Vagina (tissue), 2 donors: Measurements from ENCODE around the gene NRARP. TPM values are rescaled to one million over a fixed set of nuclear protein-coding genes. Genes with fewer than 3 reads are reported as not detected.
A peak's percentile ranks its signal among the peaks of the same experiment; 100 is the strongest.

Experiments used
- DNase-seq, 2 donors: peaks; one replicate each; pipeline ENCODE4 v3.0.0-alpha.2; 2017; ENCODE audit errors: extremely low spot score in 2 of 2
- H3K27ac ChIP-seq: fragments of 200-600 bp; sonication (generic); one replicate; pipeline ENCODE4 v1.5.1; 2019
- H3K27me3 ChIP-seq: fragments of 200-600 bp; sonication (generic); one replicate; pipeline ENCODE4 v1.5.1; 2019
- H3K36me3 ChIP-seq, 2 donors: fragments of 200-600 bp; sonication (generic); one replicate each; pipeline ENCODE4 v1.5.1; 2017 to 2019
- H3K4me1 ChIP-seq: fragments of 200-600 bp; sonication (generic); one replicate; pipeline ENCODE4 v1.5.1; 2019
- H3K4me3 ChIP-seq, 2 donors: fragments of 200-600 bp; sonication (generic); 1 replicate in 1 of 2; 2 replicates in 1 of 2; pipeline ENCODE4 v1.5.1; 2016 to 2019
- H3K9me3 ChIP-seq: fragments of 200-600 bp; sonication (generic); one replicate; pipeline ENCODE4 v1.5.1; 2019
- POLR2A ChIP-seq, 2 donors: fragments of 450-650 bp; IDR thresholded peaks; one replicate each; pipeline ENCODE4 v1.6.1; 2017; ENCODE audit warnings: antibody characterized with exemption in 2 of 2, mild to moderate bottlenecking in 2 of 2, moderate library complexity in 2 of 2
- POLR2AphosphoS5 ChIP-seq, 2 donors: sonication (generic); formaldehyde crosslinking; IDR thresholded peaks; one replicate each; pipeline ENCODE4 v1.9.0; 2017; ENCODE audit warnings: antibody characterized with exemption in 2 of 2, mild to moderate bottlenecking in 2 of 2, low read depth in 1 of 2; ENCODE audit not compliant: insufficient read depth in 1 of 2
- intact Hi-C: fragments of 100-400 bp; cut with DNase I; formaldehyde crosslinking; loops from one replicate; pipeline ENCODE4 v1.15.1; 2023
- total RNA-seq: library from RNA; depleted of rRNA; stranded (reverse); fragments of >200 nt; gene quantifications from one replicate; pipeline ENCODE4 v1.2.3, GENCODE V29; 2016
- TF ChIP-seq, protein P1 (sequence below), 3 experiments: fragments of 450-650 bp in 2 of 3; fragments of 200-600 bp in 1 of 3; sonication (generic) in 1 of 3; IDR thresholded peaks; one replicate each; pipeline ENCODE4 v1.5.1; 2017 to 2019; ENCODE audit warnings: antibody characterized with exemption in 3 of 3, mild to moderate bottlenecking in 2 of 3, moderate library complexity in 2 of 3

NRARP gene
- total RNA-seq, 1 donor from 2014 or later, result 29.5 TPM

DNA sequence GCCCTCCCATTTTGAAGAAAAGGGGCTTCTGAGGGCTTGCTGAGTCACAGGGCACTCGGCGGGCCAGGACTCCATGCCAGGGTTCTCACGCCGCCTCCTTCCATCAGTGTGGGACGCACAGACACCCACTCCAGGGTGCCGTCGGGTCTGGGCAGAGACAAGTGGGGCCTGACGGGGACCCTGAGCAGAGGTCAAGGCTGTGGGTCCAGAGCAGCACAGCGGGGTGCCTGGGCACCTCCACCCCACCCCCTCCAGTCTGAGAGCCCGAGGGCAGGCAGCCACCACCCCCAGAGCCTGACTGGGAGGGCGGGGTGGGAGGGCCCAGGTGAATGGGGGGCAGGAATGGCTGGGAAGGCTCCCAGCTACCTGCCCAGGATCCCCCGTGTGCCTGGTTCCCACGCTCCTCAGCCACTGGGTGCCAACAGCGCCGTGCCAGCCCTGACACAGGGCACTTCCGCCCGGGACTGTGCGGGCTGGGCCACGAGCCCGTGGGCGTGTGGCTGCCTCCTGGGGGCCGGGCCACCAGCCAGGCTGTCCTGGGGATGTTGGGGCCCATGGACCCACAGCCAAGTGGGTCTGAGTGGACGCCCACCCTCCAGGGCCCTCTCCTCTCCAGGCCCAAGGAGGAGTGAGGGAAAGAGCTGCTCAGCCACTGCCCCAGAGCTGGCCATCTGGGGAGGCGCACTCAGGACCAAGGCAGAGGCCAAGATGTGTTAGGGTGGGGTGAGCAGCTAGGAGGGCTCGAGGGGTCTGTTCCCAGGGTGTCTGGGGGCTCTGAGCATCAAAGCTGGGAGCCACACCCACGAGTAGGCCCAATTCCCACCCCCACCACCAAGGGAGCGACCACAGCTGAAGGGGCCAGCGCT, 10.1 kb upstream of the NRARP start:
- H3K9me3 ChIP-seq, result no peaks in the 10 kb centered on the region
- H3K27me3 ChIP-seq, result no peaks in the 10 kb centered on the region
- TF ChIP-seq POLR2A (IDR thresholded peaks at IDR 0.05), result no peak
- no peak for TF ChIP-seq POLR2AphosphoS5 (IDR thresholded peaks at IDR 0.05; ENCODE audit: insufficient read depth in 1 of 2, low read depth in 1 of 2)
- TF ChIP-seq, protein P1, sequence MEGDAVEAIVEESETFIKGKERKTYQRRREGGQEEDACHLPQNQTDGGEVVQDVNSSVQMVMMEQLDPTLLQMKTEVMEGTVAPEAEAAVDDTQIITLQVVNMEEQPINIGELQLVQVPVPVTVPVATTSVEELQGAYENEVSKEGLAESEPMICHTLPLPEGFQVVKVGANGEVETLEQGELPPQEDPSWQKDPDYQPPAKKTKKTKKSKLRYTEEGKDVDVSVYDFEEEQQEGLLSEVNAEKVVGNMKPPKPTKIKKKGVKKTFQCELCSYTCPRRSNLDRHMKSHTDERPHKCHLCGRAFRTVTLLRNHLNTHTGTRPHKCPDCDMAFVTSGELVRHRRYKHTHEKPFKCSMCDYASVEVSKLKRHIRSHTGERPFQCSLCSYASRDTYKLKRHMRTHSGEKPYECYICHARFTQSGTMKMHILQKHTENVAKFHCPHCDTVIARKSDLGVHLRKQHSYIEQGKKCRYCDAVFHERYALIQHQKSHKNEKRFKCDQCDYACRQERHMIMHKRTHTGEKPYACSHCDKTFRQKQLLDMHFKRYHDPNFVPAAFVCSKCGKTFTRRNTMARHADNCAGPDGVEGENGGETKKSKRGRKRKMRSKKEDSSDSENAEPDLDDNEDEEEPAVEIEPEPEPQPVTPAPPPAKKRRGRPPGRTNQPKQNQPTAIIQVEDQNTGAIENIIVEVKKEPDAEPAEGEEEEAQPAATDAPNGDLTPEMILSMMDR (IDR thresholded peaks at IDR 0.05), result no peak
- intact Hi-C loops, result no loop called here
- peak overlapping the region; percentile 87 for H3K27ac ChIP-seq
- H3K36me3 ChIP-seq, result no peaks in the 10 kb centered on the region
- no peak overlapping the region for H3K4me3 ChIP-seq
- DNase-seq, result no peak
- H3K4me1 ChIP-seq, result peaks cover 66% of the 10 kb centered on the region

DNA sequence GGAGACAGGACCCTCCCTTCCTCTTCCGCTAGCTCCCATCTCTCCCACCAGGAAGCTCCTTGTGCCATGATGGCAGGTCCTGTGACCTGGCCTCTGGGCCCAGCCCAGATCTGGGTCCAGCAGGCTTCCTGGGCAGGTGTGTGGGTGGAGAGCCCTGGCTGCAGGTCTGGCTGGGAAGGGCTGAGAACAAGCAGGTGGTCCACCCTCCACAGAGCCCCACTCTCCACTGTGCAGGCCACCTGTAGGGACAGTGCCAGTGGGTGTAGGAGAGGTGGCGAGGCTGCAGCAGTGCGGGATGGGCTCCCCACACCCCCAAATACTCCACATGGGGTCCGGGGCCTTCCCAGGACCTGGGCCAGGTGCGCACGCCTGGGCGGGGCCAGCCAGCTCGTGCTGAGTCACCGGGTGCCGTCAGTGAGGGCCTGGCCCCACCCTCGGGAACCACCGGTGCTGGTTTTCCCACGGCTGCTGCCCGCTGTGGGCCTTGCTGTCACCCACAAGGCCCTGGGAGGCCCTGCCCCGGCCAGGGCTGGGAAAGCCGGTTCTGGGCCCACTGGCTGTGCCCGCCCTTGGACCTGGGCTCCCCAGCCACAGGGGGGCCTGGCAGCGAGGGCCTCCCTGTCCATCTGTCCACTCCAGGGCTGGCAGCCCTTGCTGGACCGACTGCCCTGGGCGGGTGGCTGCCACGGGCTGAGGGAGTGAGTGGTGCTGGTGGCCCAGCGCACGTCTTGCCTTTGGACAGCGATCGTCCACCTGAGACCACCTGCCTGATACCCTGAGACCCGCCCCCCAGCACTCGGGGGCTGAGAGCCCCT, 9.3 kb upstream of the NRARP start:
- no peak for DNase-seq
- Histone ChIP-seq H3K4me1 (peaks cover 70% of the 10 kb centered on the region), H3K4me3 (no peak overlapping the region), H3K9me3 (no peaks in the 10 kb centered on the region), H3K36me3 (no peaks in the 10 kb centered on the region), H3K27ac (peak overlapping the region; percentile 87), H3K27me3 (no peaks in the 10 kb centered on the region)
- TF ChIP-seq POLR2AphosphoS5 (IDR thresholded peaks at IDR 0.05; ENCODE audit: insufficient read depth in 1 of 2, low read depth in 1 of 2), result peak in 1 of 2 donors; percentile 46
- TF ChIP-seq, protein P1 (IDR thresholded peaks at IDR 0.05), result no peak
- TF ChIP-seq POLR2A (IDR thresholded peaks at IDR 0.05), result no peak
- intact Hi-C loops, result no loop called here

DNA sequence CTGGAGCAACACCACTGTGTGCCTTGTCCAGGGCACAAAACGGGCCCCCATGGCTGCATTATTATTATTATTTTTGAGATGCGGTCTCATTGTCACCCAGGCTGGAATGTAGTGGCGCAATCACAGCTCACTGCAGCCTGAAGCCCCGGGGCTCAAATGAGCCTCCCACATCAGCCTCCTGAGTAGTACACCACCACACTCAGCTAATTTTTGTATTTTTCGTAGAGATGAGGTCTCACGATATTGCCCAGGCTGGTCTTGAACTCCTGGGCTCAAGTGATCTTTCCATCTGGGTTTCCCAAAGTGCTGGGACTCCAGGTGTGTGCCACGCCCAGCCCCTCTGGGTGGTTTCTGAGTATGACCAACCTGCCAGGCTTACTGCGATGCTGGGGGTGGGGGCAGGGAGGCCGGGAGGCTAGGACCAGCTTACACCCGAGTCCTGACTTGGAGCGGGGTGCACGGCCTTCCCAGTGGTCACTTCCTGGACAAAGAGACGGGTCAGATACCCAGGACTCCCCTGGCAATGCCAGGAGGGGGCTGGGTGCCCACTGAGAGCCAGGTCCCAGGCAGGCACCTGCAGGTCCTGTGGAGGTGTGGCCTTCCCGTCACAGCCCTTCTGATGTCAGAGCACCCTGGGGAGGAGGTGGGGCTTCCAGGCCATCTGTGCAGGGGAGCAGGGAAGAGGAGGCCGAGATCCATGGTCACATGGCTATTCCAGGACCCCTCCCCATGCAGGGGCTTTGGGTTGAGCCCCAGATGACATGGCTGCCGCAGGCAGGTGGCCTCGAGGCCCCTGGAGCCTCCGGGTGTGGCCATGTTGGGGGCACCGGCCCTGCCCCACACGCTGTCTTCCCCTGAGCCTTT, 8.3 kb upstream of the NRARP start:
- H3K4me1 ChIP-seq, result peaks cover 72% of the 10 kb centered on the region
- no peaks in the 10 kb centered on the region for H3K27me3 ChIP-seq
- DNase-seq, result no peak
- H3K36me3 ChIP-seq, result no peaks in the 10 kb centered on the region
- no peaks in the 10 kb centered on the region for H3K9me3 ChIP-seq
- H3K4me3 ChIP-seq, result no peak overlapping the region
- TF ChIP-seq POLR2AphosphoS5 (IDR thresholded peaks at IDR 0.05; ENCODE audit: insufficient read depth in 1 of 2, low read depth in 1 of 2) (no peak), POLR2A (IDR thresholded peaks at IDR 0.05) (no peak)
- TF ChIP-seq, protein P1 (IDR thresholded peaks at IDR 0.05), result no peak
- H3K27ac ChIP-seq, result peak overlapping the region; percentile 87
- intact Hi-C loops, result no loop called here

DNA sequence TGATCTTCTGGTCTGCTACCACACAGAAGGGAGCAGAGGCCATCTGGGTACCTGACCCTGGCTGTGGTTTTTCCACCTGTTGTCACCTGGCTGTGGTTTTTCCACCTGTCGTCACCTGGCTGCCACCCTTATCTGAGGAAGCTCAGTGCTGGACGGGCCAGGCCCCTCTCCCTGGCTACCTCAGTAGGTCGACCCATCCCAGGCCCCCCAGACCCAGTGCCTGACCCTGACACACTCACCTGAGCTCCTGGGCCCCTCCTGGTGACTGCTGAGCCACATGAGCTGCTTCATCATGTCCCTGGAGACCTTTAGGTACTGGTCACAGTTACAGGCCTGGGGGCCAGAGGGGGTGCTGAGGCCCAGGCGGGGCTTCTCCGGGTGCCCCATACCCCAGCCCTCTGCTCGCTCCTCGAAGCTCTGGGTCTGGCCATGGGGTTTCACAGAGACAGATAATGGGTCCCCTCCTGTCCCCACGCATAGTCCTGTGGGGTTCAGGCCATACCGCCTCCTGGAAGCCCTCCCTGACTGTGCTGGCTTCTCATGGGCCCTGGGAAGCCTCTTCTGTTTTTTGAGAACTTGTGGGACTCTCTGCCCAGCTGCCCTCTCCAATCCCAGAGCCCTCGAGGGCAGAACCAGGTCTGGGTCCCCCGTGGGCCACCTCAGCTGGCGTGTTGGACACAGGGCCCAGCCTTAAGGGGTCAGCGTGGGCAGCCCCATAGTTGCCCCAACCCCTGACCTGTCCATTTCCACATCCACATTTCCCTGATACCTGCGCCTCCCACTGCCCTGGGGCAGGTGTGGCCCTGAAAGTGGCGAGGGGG, 7.5 kb upstream of the NRARP start:
- TF ChIP-seq, protein P1 (IDR thresholded peaks at IDR 0.05), result no peak
- TF ChIP-seq POLR2A (IDR thresholded peaks at IDR 0.05) (no peak), POLR2AphosphoS5 (IDR thresholded peaks at IDR 0.05; ENCODE audit: insufficient read depth in 1 of 2, low read depth in 1 of 2) (no peak)
- no peak for DNase-seq
- no peaks in the 10 kb centered on the region for H3K27me3 ChIP-seq
- no peaks in the 10 kb centered on the region for H3K9me3 ChIP-seq
- H3K27ac ChIP-seq, result peak overlapping the region; percentile 87
- H3K4me1 ChIP-seq, result peaks cover 72% of the 10 kb centered on the region
- intact Hi-C loops, result no loop called here
- no peak overlapping the region for H3K4me3 ChIP-seq
- H3K36me3 ChIP-seq, result no peaks in the 10 kb centered on the region
